ENCODE results near the gene ETNK2. TPM values are rescaled to one million over a fixed set of nuclear protein-coding genes. Genes with fewer than 3 reads are reported as not detected.

The ETNK2 gene
- total and polyA plus RNA-seq, 4 donors: 24.5 to 119 (median 78.8) TPM

- Histone ChIP-seq H3K4me1 (ENCODE audit: control insufficient read depth in 4 of 4, insufficient read depth in 4 of 4, low read length in 3 of 4) (peaks cover 0 to 6% (median 2%) of the 10 kb centered on the region in 4 donors), H3K27ac (ENCODE audit: low read depth in 1 of 2, low read length in 2 of 2) (no peak overlapping the region), H3K4me3 (ENCODE audit: low read depth in 1 of 3, low read length in 3 of 3) (no peak overlapping the region), H3K9ac (ENCODE audit: low read depth in 1 of 2, low read length in 2 of 2) (no peak overlapping the region), H3K36me3 (ENCODE audit: control insufficient read depth in 4 of 4, insufficient read depth in 3 of 4, low read depth in 1 of 4, low read length in 3 of 4) (no peaks in the 10 kb centered on the region), H3K27me3 (ENCODE audit: control insufficient read depth in 4 of 4, insufficient read depth in 4 of 4, low read length in 3 of 4) (no peaks in the 10 kb centered on the region), H3K9me3 (ENCODE audit: control insufficient read depth in 4 of 4, low read length in 3 of 4) (peaks cover 0 to 4% (median 0%) of the 10 kb centered on the region in 4 donors)
- 98% methylated on average over 2 of the region's 2 CpGs for WGBS
- DNase-seq (ENCODE audit: low spot score): no peak
- no peak for TF ChIP-seq EGR1 (IDR thresholded peaks at IDR 0.05; ENCODE audit: low read depth in 2 of 2)
- no peak for TF ChIP-seq YY1 (IDR thresholded peaks at IDR 0.05)
Measured at GRCh38 chr1:204172404-204173029, 20.7 kb upstream of the ETNK2 start.

DNA sequence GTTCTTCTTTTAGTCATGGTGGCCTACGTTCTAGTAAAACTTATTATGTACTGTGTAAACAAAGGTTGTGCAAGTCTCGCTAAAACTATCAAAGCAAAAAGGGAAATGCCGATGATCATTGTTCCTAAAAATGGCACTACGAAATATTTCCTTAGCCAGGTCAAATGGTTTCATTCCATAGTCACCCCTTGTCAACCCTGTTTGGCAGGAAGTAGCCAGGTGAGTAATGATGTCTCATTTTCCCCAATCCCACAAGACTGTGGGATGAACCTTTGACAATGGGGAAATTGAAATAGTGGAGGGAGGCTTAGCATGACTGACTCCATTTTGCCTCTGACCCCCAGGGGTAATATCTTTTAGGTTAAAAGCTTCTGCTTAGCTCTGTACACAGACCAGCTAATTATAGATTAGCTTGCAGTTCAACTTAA, 19.9 kb upstream of the ETNK2 start:
- DNase-seq (ENCODE audit: low spot score): no peak
- Histone ChIP-seq H3K4me3 (ENCODE audit: low read depth in 1 of 3, low read length in 3 of 3) (no peak overlapping the region), H3K4me1 (ENCODE audit: control insufficient read depth in 4 of 4, insufficient read depth in 4 of 4, low read length in 3 of 4) (peaks cover 0 to 6% (median 2%) of the 10 kb centered on the region in 4 donors), H3K27ac (ENCODE audit: low read depth in 1 of 2, low read length in 2 of 2) (no peak overlapping the region), H3K9ac (ENCODE audit: low read depth in 1 of 2, low read length in 2 of 2) (no peak overlapping the region), H3K27me3 (ENCODE audit: control insufficient read depth in 4 of 4, insufficient read depth in 4 of 4, low read length in 3 of 4) (no peaks in the 10 kb centered on the region), H3K9me3 (ENCODE audit: control insufficient read depth in 4 of 4, low read length in 3 of 4) (peaks cover 0 to 4% (median 0%) of the 10 kb centered on the region in 4 donors), H3K36me3 (ENCODE audit: control insufficient read depth in 4 of 4, insufficient read depth in 3 of 4, low read depth in 1 of 4, low read length in 3 of 4) (no peaks in the 10 kb centered on the region)
- WGBS: 13% methylated on average over 4 of the region's 4 CpGs
- TF ChIP-seq, protein P1, sequence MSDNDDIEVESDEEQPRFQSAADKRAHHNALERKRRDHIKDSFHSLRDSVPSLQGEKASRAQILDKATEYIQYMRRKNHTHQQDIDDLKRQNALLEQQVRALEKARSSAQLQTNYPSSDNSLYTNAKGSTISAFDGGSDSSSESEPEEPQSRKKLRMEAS (IDR thresholded peaks at IDR 0.05): peak; percentile 11
- TF ChIP-seq TAF1 (conservative IDR thresholded peaks at IDR 0.05) (no peak), ATF3 (IDR thresholded peaks at IDR 0.05) (no peak), RXRA (IDR thresholded peaks at IDR 0.05) (peak; percentile 58 to 66), JUND (IDR thresholded peaks at IDR 0.05) (no peak), CTCF (IDR thresholded peaks at IDR 0.05; ENCODE audit: low read depth, low read length, missing input control) (no peak), YY1 (IDR thresholded peaks at IDR 0.05) (peak; percentile 45), HNF4A (conservative IDR thresholded peaks at IDR 0.05) (peak; percentile 14 to 44)

DNA sequence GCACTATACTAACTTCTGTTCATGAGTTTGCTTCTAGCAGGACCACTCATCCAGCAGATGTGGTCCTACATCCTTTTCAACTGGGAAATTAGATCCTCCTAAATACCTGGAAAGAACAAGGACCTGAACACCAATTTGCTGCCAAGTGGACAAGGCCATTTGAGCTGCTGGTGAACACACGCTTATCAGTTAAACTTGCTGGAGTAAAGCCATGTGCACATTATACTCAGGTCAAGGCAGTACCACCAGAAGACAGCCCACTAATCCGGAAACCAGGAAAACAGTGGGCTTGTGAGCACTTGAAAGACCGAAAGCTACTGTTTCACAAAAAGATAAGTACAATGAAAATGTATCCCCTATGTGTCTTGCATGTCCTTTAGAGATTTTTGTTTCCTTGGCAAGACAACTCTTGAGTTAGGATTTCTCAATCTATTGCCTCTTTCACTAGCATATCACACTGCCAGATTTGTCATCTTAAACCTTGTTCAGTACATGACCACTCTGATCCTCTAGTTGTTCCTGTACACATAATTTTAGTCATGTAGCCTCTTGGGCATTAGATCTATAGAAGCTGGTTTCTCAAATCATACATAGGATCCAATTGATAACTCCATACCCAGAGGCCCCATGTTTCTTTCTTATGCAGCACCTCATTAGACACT, 18.8 kb upstream of the ETNK2 start:
- H3K4me3 ChIP-seq (ENCODE audit: low read depth in 1 of 3, low read length in 3 of 3): no peak overlapping the region
- no peak for DNase-seq (ENCODE audit: low spot score)
- peaks cover 0 to 4% (median 0%) of the 10 kb centered on the region in 4 donors for H3K9me3 ChIP-seq (ENCODE audit: control insufficient read depth in 4 of 4, low read length in 3 of 4)
- no peak overlapping the region for H3K27ac ChIP-seq (ENCODE audit: low read depth in 1 of 2, low read length in 2 of 2)
- H3K36me3 ChIP-seq (ENCODE audit: control insufficient read depth in 4 of 4, insufficient read depth in 3 of 4, low read depth in 1 of 4, low read length in 3 of 4): no peaks in the 10 kb centered on the region
- H3K27me3 ChIP-seq (ENCODE audit: control insufficient read depth in 4 of 4, insufficient read depth in 4 of 4, low read length in 3 of 4): no peaks in the 10 kb centered on the region
- no peak overlapping the region for H3K9ac ChIP-seq (ENCODE audit: low read depth in 1 of 2, low read length in 2 of 2)
- TF ChIP-seq JUND (IDR thresholded peaks at IDR 0.05) (no peak), RXRA (IDR thresholded peaks at IDR 0.05) (peak in 1 of 2 donors; percentile 45), GABPA (IDR thresholded peaks at IDR 0.05 in 1 of 2, conservative IDR thresholded peaks at IDR 0.05 in 1 of 2) (peak in 1 of 2 donors; percentile 19), HNF4A (conservative IDR thresholded peaks at IDR 0.05) (peak; percentile 51 to 59)
- peaks cover 0 to 6% (median 2%) of the 10 kb centered on the region in 4 donors for H3K4me1 ChIP-seq (ENCODE audit: control insufficient read depth in 4 of 4, insufficient read depth in 4 of 4, low read length in 3 of 4)
- WGBS: 58% methylated on average over 3 of the region's 3 CpGs
